Naive thymus-derived CD8-positive, alpha-beta T cell (primary cell): ENCODE data around the gene PIGN. TPM values are rescaled to one million over a fixed set of nuclear protein-coding genes. Genes with fewer than 3 reads are reported as not detected.

ENCODE experiments used
- ATAC-seq, 2 donors: fragments of 150-1000 bp; cut with Tn5 transposase in 1 of 2; sonication (Bioruptor Pico), chemical (Tn5 transposase) in 1 of 2; 1 replicate in 1 of 2; 2 replicates in 1 of 2; pipeline ENCODE4 v1.10.0; 2021; ENCODE audit warnings: mild to moderate bottlenecking in 2 of 2, moderate library complexity in 2 of 2
- POLR2A ChIA-PET: fragments of 350-600 bp; sonication (Branson Sonifier 250); formaldehyde crosslinking; loops from one replicate; lab custom pipeline; 2021; ENCODE audit warnings: antibody characterized with exemption; lab: Charles Lee
- DNase-seq, 10 donors: peaks; one replicate each; pipeline versions ENCODE4 v3.0.0 to v3.0.0-alpha.2; 2020 to 2022
- H3K27ac Mint-ChIP-seq, 10 donors: one replicate each; pipeline ENCODE4 v1.8.0; 2020 to 2022; ENCODE audit warnings: mild to moderate bottlenecking in 10 of 10, mixed read lengths in 10 of 10, moderate library complexity in 4 of 10, inconsistent platforms in 1 of 10
- H3K27me3 Mint-ChIP-seq, 5 donors: one replicate each; pipeline ENCODE4 v1.8.0; 2021 to 2022; ENCODE audit warnings: mixed read lengths in 5 of 5
- H3K36me3 Mint-ChIP-seq, 3 donors: one replicate each; pipeline ENCODE4 v1.8.0; 2020 to 2022; ENCODE audit warnings: mixed read lengths in 3 of 3, mild to moderate bottlenecking in 2 of 3, inconsistent platforms in 1 of 3
- H3K4me1 Mint-ChIP-seq, 4 donors: one replicate each; pipeline ENCODE4 v1.8.0; 2021 to 2022; ENCODE audit warnings: mixed read lengths in 4 of 4
- H3K4me3 Mint-ChIP-seq, 10 donors: one replicate each; pipeline ENCODE4 v1.8.0; 2020 to 2022; ENCODE audit warnings: mild to moderate bottlenecking in 10 of 10, mixed read lengths in 10 of 10, moderate library complexity in 6 of 10, inconsistent platforms in 1 of 10
- H3K9me3 Mint-ChIP-seq, 9 donors: one replicate each; pipeline ENCODE4 v1.8.0; 2020 to 2022; ENCODE audit warnings: mixed read lengths in 9 of 9, mild to moderate bottlenecking in 3 of 9, inconsistent platforms in 1 of 9, moderate library complexity in 1 of 9
- polyA plus RNA-seq, 3 donors: library from polyadenylated mRNA; unstranded; fragments of 300-500 nt; fragmentation: Illumina TruSeq; gene quantifications; one replicate each; pipeline ENCODE4 v1.2.3, GENCODE V29; 2021
- total RNA-seq, 8 experiments: library from RNA in 2 of 8; stranded (reverse) in 2 of 8; gene quantifications; one replicate each; pipeline ENCODE4 v1.2.3 and lab custom pipeline; 2021 to 2026

PIGN gene
- total and polyA plus RNA-seq, 5 experiments from 2014 or later: 10.9 to 28.5 (median 13.4) TPM

GRCh38 chr18:62071071-62071470 is 115.8 kb downstream of the PIGN start:
- H3K27ac Mint-ChIP-seq: no peak overlapping the region
- POLR2A ChIA-PET: no interaction called here
- no peak for DNase-seq
- no peak overlapping the region for H3K4me3 Mint-ChIP-seq
- no peak for ATAC-seq
- H3K9me3 Mint-ChIP-seq: peaks cover 0 to 10% (median 3%) of the 10 kb centered on the region in 9 donors
- peaks cover 16 to 42% (median 38%) of the 10 kb centered on the region in 3 donors for H3K36me3 Mint-ChIP-seq
- H3K4me1 Mint-ChIP-seq: no peaks in the 10 kb centered on the region
- no peaks in the 10 kb centered on the region for H3K27me3 Mint-ChIP-seq

- ATAC-seq: no peak
- Mint-ChIP-seq H3K9me3 (peaks cover 0 to 10% (median 3%) of the 10 kb centered on the region in 9 donors), H3K27ac (no peak overlapping the region), H3K27me3 (no peaks in the 10 kb centered on the region), H3K36me3 (peaks cover 16 to 47% (median 38%) of the 10 kb centered on the region in 3 donors), H3K4me1 (no peaks in the 10 kb centered on the region), H3K4me3 (no peak overlapping the region)
- POLR2A ChIA-PET: no interaction called here
- DNase-seq: no peak
Observed at GRCh38 chr18:62070302-62070701, 116.6 kb downstream of the PIGN start.

- no peak for ATAC-seq
- Mint-ChIP-seq H3K27me3 (no peaks in the 10 kb centered on the region), H3K9me3 (peaks cover 0 to 10% (median 3%) of the 10 kb centered on the region in 9 donors), H3K4me3 (no peak overlapping the region), H3K4me1 (no peaks in the 10 kb centered on the region), H3K27ac (no peak overlapping the region), H3K36me3 (peaks cover 16 to 54% (median 37%) of the 10 kb centered on the region in 3 donors)
- DNase-seq: no peak
- POLR2A ChIA-PET: no interaction called here
Observed at GRCh38 chr18:62069556-62069955, 117.3 kb downstream of the PIGN start.

DNA sequence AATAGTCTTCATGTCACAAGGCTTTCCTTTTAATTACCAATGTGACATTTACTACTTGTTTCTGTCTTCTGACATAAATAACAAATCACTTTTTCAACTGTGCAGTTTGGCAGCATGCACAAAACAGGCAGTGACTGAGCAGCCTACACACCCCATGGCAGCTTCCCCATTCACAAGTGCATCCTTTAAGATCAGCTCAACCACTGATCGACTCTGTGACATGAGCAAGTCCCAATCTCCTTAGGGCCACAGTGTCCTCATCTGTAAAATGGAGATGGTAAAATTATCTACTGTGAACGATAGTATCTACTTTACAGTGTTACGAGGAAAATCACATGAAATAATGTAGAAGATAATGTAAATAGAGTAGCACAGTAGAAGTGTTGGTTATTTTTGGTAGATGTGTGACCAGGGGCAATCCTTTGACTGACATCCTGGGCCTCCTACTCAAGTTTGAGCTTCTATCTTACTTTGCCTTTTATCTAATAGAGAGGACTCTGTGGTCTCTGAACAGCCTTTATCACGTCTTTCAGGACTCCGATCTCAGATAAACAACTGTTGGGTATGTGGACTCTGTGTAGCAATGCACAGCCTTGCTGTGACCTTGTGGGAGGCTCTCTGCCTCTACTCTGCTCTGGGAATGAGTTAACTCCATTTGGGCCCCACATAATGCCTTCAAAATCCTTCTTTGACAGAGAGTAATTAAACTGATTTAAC is 120.6 kb downstream of the PIGN start:
- POLR2A ChIA-PET: no interaction called here
- Mint-ChIP-seq H3K27ac (no peak overlapping the region), H3K4me3 (no peak overlapping the region), H3K36me3 (peaks cover 16 to 55% (median 35%) of the 10 kb centered on the region in 3 donors), H3K27me3 (no peaks in the 10 kb centered on the region), H3K9me3 (peaks cover 0 to 10% (median 5%) of the 10 kb centered on the region in 9 donors), H3K4me1 (peaks cover 0 to 1% (median 0%) of the 10 kb centered on the region in 4 donors)
- no peak for DNase-seq
- ATAC-seq: no peak

- peaks cover 21 to 57% (median 30%) of the 10 kb centered on the region in 3 donors for H3K36me3 Mint-ChIP-seq
- DNase-seq: no peak
- no peak for ATAC-seq
- H3K4me3 Mint-ChIP-seq: no peak overlapping the region
- H3K9me3 Mint-ChIP-seq: peaks cover 0 to 15% (median 9%) of the 10 kb centered on the region in 9 donors
- H3K4me1 Mint-ChIP-seq: peaks cover 0 to 1% (median 0%) of the 10 kb centered on the region in 4 donors
- H3K27me3 Mint-ChIP-seq: no peaks in the 10 kb centered on the region
- no peak overlapping the region for H3K27ac Mint-ChIP-seq
- POLR2A ChIA-PET: no interaction called here
Observed at GRCh38 chr18:62064361-62064760, 122.5 kb downstream of the PIGN start.

DNA sequence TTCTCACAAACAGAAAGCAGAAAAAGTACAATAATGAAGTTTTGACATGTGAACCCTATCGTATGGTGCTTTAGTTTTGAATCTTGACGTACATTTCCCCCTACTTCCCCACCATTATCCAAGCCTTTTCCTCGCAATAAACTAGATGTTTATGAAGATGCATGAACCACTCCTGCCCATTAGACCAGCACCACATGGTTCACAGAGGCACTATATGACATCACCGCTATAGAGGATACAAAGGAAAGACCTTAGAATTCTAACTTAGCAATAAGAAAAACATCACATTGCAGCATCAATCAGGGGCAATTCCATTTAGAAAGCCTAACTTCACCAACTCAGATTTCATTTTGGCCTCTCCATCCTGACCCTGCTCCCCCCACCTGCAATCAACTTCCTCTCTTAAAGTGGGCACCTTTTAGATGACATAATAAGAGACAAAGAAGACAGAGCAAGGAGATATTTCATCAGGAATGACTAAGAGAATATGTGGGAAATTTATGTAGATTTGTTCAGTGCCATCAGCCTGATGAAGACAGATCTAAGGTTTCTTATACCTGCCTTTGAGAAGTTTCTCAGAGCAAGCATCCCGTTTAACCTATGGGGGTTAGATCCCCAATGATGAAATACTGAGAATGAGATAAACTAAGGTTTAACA is 124.9 kb downstream of the PIGN start:
- DNase-seq: no peak
- Mint-ChIP-seq H3K27ac (no peak overlapping the region), H3K36me3 (peaks cover 21 to 56% (median 38%) of the 10 kb centered on the region in 3 donors)

DNA sequence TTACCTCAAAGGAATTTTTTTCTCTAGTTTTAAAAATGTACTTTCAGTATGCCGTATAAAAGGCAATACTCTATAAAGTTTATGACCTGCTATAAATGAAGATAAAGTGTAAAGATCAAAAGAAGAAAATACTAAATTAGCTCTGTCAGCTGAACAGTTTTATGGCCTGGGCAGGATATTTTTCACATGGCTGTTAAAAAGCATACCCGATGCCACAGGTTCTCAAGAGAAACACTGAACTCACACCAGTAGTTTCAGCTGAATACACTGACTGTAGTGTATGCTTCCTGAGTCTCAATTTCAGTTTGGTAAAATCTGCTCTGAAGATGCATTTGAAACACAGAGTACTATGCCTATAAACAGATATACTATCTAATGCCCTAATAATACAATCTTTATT is 126.0 kb downstream of the PIGN start:
- no peak for DNase-seq
- peaks cover 8 to 25% (median 17%) of the 10 kb centered on the region in 9 donors for H3K9me3 Mint-ChIP-seq
- POLR2A ChIA-PET: no interaction called here
- H3K27ac Mint-ChIP-seq: no peak overlapping the region
- H3K27me3 Mint-ChIP-seq: no peaks in the 10 kb centered on the region
- H3K4me1 Mint-ChIP-seq: peaks cover 0 to 1% (median 0%) of the 10 kb centered on the region in 4 donors
- H3K4me3 Mint-ChIP-seq: no peak overlapping the region
- no peak for ATAC-seq
- peaks cover 23 to 60% (median 35%) of the 10 kb centered on the region in 3 donors for H3K36me3 Mint-ChIP-seq

More for the DNA sequence above, 124.9 kb downstream of the PIGN start:
- Mint-ChIP-seq H3K27me3 (no peaks in the 10 kb centered on the region), H3K4me1 (peaks cover 0 to 1% (median 0%) of the 10 kb centered on the region in 4 donors), H3K4me3 (no peak overlapping the region), H3K9me3 (peaks cover 8 to 23% (median 15%) of the 10 kb centered on the region in 9 donors)
- POLR2A ChIA-PET: no interaction called here
- ATAC-seq: no peak

GRCh38 chr18:62054929-62055498 is 131.8 kb downstream of the PIGN start:
- POLR2A ChIA-PET: no interaction called here
- no peak for DNase-seq
- no peak overlapping the region for H3K4me3 Mint-ChIP-seq
- no peak for ATAC-seq
- peaks cover 3 to 28% (median 15%) of the 10 kb centered on the region in 9 donors for H3K9me3 Mint-ChIP-seq
- H3K27me3 Mint-ChIP-seq: no peaks in the 10 kb centered on the region
- no peak overlapping the region for H3K27ac Mint-ChIP-seq
- no peaks in the 10 kb centered on the region for H3K4me1 Mint-ChIP-seq
- peaks cover 23 to 58% (median 42%) of the 10 kb centered on the region in 3 donors for H3K36me3 Mint-ChIP-seq

- H3K36me3 Mint-ChIP-seq: peaks cover 16 to 28% (median 22%) of the 10 kb centered on the region in 3 donors
- H3K4me3 Mint-ChIP-seq: no peak overlapping the region
- H3K27ac Mint-ChIP-seq: peak overlapping the region in 1 of 10 donors; percentile 58
- POLR2A ChIA-PET: no interaction called here
- DNase-seq (no peak), ATAC-seq (no peak)
- H3K27me3 Mint-ChIP-seq: no peaks in the 10 kb centered on the region
- peaks cover 0 to 18% (median 9%) of the 10 kb centered on the region in 9 donors for H3K9me3 Mint-ChIP-seq
- no peaks in the 10 kb centered on the region for H3K4me1 Mint-ChIP-seq
Observed at GRCh38 chr18:62048279-62048678, 138.6 kb downstream of the PIGN start.

- no peaks in the 10 kb centered on the region for H3K27me3 Mint-ChIP-seq
- POLR2A ChIA-PET: no interaction called here
- no peak for DNase-seq
- no peak overlapping the region for H3K4me3 Mint-ChIP-seq
- H3K9me3 Mint-ChIP-seq: peaks cover 0 to 14% (median 9%) of the 10 kb centered on the region in 9 donors
- ATAC-seq: no peak
- H3K4me1 Mint-ChIP-seq: no peaks in the 10 kb centered on the region
- peaks cover 16 to 33% (median 17%) of the 10 kb centered on the region in 3 donors for H3K36me3 Mint-ChIP-seq
- H3K27ac Mint-ChIP-seq: peak overlapping the region in 2 of 10 donors; percentile 10 to 40
Observed at GRCh38 chr18:62045316-62045715, 141.5 kb downstream of the PIGN start.

DNA sequence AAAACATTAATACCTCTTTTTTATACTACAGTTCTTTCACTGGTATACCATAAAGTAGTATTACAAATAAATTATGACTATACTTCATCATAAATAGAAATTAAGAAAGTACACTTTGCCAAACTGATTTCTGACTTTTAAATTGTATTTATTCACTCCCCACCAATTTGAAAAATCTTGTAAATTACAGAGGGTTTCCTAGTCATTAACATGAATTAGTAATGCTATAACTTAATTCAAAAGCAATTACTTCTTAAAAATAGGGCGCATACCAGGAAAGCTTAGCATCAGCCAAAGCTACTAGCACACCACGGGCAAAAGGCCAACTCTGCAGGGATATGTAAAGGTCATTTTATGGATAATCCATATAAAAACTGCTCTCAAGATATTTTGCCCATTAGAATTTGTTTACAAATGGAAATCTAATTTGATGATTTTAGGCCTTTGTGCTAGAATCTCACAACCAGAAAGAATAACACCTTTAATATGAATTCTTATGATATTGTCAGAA is 142.3 kb downstream of the PIGN start:
- Mint-ChIP-seq H3K36me3 (peaks cover 16 to 33% (median 17%) of the 10 kb centered on the region in 3 donors), H3K27ac (no peak overlapping the region), H3K27me3 (no peaks in the 10 kb centered on the region), H3K4me3 (no peak overlapping the region), H3K9me3 (peaks cover 0 to 14% (median 9%) of the 10 kb centered on the region in 9 donors), H3K4me1 (no peaks in the 10 kb centered on the region)
- POLR2A ChIA-PET: no interaction called here
- DNase-seq: no peak
- ATAC-seq: no peak

DNA sequence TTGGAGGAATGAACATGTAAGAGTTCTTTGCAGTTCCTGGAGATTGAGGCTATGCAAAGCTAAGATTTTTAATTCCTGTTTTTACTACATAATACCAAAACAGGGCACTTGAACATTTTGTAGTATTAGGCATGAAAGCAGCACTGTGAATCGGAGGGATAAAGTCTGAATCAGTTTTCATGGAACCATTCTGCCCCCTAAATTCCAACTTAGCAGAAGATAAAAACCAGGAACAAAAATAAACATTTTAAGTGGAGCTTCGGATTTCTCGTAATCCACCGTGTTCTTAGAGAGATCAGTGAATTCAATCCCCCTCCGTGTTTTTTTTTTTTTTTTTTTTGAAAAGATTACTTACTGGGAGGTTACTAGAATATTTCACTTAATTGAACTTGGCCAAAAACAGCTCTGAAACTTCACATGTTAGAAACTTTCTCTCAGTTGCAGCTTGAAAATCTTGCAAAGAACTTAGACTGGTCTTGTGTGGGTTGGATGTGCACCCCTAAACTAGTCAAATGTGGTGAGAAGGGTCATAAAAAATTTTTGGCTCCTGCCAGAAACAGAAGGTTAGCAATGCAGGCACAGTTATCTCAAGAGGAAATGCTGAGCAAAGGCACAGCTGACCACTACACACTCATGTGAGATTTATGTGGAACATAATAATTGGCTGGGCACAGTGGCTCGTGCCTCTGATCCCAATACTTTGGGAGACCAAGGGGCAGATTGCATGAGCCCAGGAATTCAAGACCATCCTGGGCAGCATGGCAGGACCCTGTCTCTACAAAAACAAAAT is 148.7 kb downstream of the PIGN start:
- POLR2A ChIA-PET: no interaction called here
- Mint-ChIP-seq H3K4me3 (no peak overlapping the region), H3K9me3 (no peaks in the 10 kb centered on the region), H3K27ac (no peak overlapping the region), H3K4me1 (peaks cover 5 to 25% (median 13%) of the 10 kb centered on the region in 4 donors), H3K27me3 (peaks cover 0 to 2% (median 0%) of the 10 kb centered on the region in 5 donors), H3K36me3 (peaks cover 0 to 11% (median 4%) of the 10 kb centered on the region in 3 donors)
- no peak for ATAC-seq
- DNase-seq: no peak
